ENCODE measurements around the gene TRMO. TPM values are rescaled to one million over a fixed set of nuclear protein-coding genes. Genes with fewer than 3 reads are reported as not detected.
A peak's percentile ranks its signal among the peaks of the same experiment; 100 is the strongest.

TRMO gene
- total RNA-seq, 1 donor from 2014 or later: 6.0 TPM

- DNase-seq (no peak), ATAC-seq (no peak)
- intact Hi-C loops (cut with micrococcal nuclease): no loop called here
These were observed 13.6 kb downstream of the TRMO start for GRCh38 chr9:97908705-97909104.

GRCh38 chr9:97907632-97908031 lies 14.7 kb downstream of the TRMO start:
- DNase-seq (no peak), ATAC-seq (no peak)
- intact Hi-C loops (cut with micrococcal nuclease): no loop called here

GRCh38 chr9:97907046-97907445 lies 15.3 kb downstream of the TRMO start:
- intact Hi-C loops (cut with micrococcal nuclease): no loop called here
- peak; percentile 24 for ATAC-seq
- no peak for DNase-seq

DNA sequence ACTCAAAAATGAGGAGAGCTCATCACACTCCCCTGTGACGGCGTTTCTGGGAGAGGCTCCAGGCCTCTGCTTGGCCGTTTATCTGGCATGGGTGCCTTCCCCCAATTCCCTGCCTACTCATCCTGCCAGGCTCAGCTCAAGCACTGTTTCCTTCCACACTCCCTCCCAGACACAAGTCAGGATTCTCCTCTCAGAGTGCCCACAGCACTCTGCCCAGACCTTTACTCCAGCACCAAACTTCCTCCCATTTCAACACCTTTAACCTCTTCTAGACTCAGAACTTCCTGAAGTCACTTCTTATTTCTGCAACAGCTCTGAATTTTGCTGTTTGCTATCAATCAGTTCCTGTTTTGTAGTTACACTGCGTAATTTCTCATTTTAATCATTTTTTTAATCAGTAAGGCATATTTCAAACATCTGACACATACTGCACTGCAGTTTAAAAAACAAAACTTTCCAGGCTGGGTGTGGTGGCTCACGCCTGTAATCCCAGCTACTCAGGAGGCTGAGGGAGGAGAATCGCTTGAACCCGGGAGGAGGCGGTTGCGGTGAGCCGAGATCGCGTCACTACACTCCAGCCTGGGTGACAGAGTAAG lies 16.0 kb downstream of the TRMO start:
- intact Hi-C loops (cut with micrococcal nuclease): no loop called here
- peak; percentile 66 for DNase-seq
- peak; percentile 84 for ATAC-seq

- DNase-seq (no peak), ATAC-seq (no peak)
- intact Hi-C loops (cut with micrococcal nuclease): no loop called here
These were observed 17.1 kb downstream of the TRMO start for GRCh38 chr9:97905228-97905627.

- ATAC-seq (no peak), DNase-seq (no peak)
- intact Hi-C loops (cut with micrococcal nuclease): no loop called here
These were observed 17.6 kb downstream of the TRMO start for GRCh38 chr9:97904725-97905124.

DNA sequence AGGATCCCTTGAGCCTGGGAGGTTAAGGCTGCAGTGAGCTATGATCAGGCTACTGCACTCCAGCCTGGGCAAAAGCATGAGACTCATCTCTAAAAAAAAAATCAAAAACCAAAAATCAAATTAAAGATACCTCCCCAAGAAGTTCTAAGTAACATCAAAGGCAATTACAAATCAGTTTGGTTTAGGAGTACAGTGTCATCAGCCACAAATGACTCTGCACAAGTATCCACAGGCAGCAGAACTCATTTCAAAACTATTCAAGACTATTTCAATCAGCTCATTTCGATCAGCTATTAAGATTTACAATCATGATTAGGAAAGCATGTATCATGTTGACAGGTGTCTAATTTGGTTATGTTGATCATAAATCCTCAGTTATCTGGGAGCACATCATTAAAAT lies 19.1 kb downstream of the TRMO start:
- DNase-seq (no peak), ATAC-seq (no peak)
- intact Hi-C loops (cut with micrococcal nuclease): no loop called here

GRCh38 chr9:97900738-97901565 lies 21.3 kb downstream of the TRMO start:
- DNase-seq: no peak

GRCh38 chr9:97900103-97900737 lies 22.1 kb downstream of the TRMO start:
- DNase-seq (no peak), ATAC-seq (no peak)
- intact Hi-C loops (cut with micrococcal nuclease): no loop called here

More at GRCh38 chr9:97900738-97901565, 21.3 kb downstream of the TRMO start:
- intact Hi-C loops (cut with micrococcal nuclease): no loop called here
- ATAC-seq: peak; percentile 45

GRCh38 chr9:97895695-97896332 lies 26.5 kb downstream of the TRMO start:
- intact Hi-C loops (cut with micrococcal nuclease): no loop called here
- ATAC-seq (no peak), DNase-seq (no peak)

GRCh38 chr9:97895211-97895610 lies 27.1 kb downstream of the TRMO start:
- intact Hi-C loops (cut with micrococcal nuclease): no loop called here
- ATAC-seq (no peak), DNase-seq (no peak)

GRCh38 chr9:97892421-97892820 lies 29.9 kb downstream of the TRMO start:
- DNase-seq (no peak), ATAC-seq (no peak)
- intact Hi-C loops (cut with micrococcal nuclease): no loop called here

DNA sequence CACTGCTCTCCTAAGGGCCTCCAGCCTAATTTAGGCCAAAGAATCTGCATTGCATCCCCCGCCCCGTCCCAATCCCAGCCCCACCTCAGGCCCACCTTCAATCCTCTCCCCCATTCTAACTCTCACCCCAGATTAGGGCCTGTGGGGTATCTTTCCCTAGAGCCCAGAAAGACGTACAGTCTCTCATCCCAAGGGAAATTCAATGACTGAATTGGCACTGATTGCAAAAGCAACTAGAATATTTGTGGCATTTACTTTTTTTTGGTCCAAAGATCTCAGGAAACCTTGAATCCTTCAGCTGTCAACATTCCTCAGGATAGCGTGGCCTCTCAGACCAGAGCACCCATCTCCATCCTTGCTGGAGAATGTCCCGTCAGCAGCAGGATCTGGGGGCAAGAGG lies 30.6 kb downstream of the TRMO start:
- no peak for ATAC-seq
- DNase-seq: no peak
- intact Hi-C loops (cut with micrococcal nuclease): no loop called here

- DNase-seq (peak; percentile 36), ATAC-seq (no peak)
- intact Hi-C loops (cut with micrococcal nuclease): no loop called here
These were observed 32.1 kb downstream of the TRMO start for GRCh38 chr9:97889941-97890887.

- ATAC-seq (no peak), DNase-seq (no peak)
- intact Hi-C loops (cut with micrococcal nuclease): no loop called here
These were observed 42.0 kb downstream of the TRMO start for GRCh38 chr9:97880336-97880735.

DNA sequence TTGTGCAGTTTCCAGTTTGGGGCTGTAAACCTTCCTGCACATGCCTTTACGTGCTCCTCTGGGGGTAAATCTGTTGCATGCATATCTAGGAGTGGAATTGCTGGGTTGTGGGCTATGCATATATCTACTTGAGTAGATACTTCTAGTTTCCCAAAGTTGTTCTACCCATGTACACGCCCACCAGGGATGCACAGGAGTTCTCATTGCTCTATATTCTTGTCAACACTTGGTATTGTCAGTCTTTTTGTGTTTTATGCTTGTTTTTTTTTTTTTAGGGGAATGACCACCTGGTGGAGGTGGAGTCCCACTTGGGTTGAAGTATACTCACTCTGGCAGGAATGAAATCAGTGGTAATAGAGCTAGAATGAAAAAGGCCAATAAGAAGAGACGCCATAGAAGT lies 46.2 kb downstream of the TRMO start:
- DNase-seq (no peak), ATAC-seq (no peak)
- intact Hi-C loops (cut with micrococcal nuclease): no loop called here

DNA sequence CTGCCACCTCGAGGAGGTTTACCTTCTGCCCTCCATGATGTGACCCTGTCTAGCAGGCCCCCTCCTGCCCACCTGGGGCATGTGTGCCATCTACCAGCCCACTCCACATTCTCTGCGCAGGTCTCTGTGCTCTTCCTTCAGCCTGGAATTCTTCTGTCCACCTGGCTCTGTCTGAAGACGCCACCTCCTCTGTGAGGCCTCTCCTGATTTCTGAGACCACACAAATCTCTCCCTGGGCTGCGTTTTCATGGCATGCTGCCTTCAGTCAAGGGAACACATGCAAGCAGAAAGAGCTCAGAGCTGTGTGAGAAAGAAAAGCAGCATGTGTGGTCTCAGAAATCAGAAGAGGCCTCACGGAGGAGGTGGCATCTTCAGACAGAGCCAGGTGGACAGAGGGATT lies 47.2 kb downstream of the TRMO start:
- intact Hi-C loops (cut with micrococcal nuclease): no loop called here
- DNase-seq: no peak
- ATAC-seq: no peak

DNA sequence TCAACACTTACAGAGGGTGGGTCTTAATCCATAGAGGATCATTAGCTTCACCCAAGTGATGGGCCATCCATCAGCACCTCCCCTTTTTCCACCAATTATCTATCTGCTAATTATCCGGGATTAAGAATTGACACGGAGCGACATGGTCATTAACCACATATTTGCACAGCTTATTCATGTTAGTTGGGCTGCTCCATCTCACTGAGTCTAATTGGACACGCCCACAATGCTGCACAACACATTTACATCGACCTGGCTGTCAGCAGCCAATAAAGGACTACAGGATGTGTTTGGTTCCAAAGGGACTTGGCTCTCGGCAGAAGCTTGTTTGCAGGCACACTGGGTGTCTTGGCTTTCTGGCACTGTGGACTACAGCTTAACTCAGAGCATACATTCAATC lies 47.7 kb downstream of the TRMO start:
- intact Hi-C loops (cut with micrococcal nuclease): no loop called here
- DNase-seq: no peak

GRCh38 chr9:97873882-97874281 lies 48.4 kb downstream of the TRMO start:
- DNase-seq (no peak), ATAC-seq (no peak)
- intact Hi-C loops (cut with micrococcal nuclease): no loop called here

More for the DNA sequence above, 47.7 kb downstream of the TRMO start:
- no peak for ATAC-seq
